Suppressor macrophage (primary cell): ENCODE results near the gene RAB34.

Source experiments
- DNase-seq, 4 experiments: peaks; one replicate each; pipeline ENCODE4 v3.0.0-alpha.2; 2020 to 2022

The RAB34 gene

DNA sequence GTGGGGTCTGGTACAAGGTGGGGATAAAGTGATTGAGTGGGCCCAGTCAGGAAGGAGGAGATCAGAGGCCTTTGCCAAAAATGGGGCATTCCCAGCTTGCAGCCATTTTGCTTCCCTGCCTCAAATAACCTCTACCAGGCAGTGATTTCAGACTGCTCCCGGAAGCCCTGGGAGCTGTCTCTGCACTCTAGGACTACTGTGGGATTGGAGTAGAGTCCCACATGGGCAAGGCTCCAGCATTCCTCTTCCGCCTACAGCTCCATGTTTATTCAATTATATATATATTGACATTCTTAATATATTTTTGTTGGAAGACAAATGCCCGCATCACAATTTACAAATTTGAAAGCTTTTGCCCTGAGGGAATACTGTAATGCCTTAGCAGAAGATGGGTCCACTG lies 42.2 kb downstream of the RAB34 start:
- no peak for DNase-seq

GRCh38 chr17:28669918-28670317 lies 47.8 kb downstream of the RAB34 start:
- no peak for DNase-seq

DNA sequence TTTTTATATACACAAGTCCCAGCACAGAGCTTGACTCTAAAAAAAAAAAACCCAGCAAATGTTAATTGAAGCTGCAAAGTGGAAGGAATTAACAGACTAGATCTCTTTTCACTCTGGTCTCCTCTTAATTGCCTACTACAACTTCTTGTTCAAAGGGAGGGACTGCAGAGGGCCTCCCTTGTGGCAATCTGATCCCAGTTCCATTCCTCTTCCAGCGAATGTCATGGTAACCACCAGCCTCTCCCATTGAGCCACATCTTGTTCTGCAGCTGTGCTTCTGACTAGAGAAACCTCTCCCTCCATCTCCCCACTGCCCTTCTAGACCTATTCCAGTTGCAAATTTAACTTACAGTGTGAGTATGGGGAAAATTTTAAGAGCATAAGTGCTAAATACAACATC lies 49.8 kb downstream of the RAB34 start:
- DNase-seq, result no peak

DNA sequence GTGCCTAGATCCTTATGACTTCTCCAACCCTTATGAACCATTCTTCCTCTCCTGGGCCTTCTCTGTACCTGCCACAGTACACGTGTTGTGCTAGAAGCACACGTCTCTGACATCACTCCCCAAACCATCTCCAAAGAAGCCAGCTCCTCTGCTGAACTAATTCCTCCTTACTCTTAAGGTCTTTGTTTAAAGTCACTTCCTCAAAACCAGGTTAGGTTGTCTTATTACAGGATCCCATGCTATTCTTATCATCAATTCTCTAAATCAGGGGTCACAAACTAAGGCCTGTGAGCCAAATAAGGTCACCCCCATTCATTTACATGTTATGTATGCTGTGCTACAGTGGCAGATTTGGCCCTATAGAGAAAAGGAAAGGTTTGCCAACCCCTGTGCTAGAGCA lies 51.7 kb downstream of the RAB34 start:
- peak in 2 of 4 experiments; percentile 12 to 14 for DNase-seq
